NOMO-1 treated with DMSO at 0.1 percent for 48 hours (cell line): ENCODE data around the gene LCN15.
"Not testable (repeated sequence)": the region's sequence is repeated elsewhere in the genome, so short reads cannot be mapped to it uniquely, and the experiment has no call there.

Source experiments
- DNase-seq: peaks from one replicate; lab custom pipeline; 2025; ENCODE audit not compliant: unreplicated experiment; lab: John Stamatoyannopoulos, UW

Gene LCN15

DNA sequence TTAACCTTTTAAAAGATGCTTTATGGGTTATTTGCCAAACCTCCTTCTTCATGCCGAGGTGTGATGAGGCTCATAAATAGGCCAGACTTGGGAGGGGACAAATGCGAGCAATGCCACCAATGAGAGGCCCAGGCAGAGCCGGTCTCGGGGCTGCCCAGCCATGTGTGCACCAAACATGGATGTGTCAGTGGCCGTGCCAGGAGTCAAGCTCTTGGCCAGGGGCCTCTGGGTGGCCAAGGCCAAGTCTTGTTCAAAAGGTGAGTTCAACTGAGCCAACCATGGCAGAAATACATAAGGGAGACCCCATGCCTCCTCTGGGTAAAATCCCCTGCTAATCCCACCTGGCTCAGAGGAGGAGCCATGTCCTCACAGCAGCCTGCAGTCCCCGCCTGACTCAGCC is 10.9 kb upstream of the LCN15 start:
- DNase-seq: no peak

- DNase-seq: no peak
Measured at GRCh38 chr9:136774416-136775045, 10.2 kb upstream of the LCN15 start.

- peak; percentile 72 for DNase-seq
Measured at GRCh38 chr9:136773386-136774044, 9.2 kb upstream of the LCN15 start.

DNA sequence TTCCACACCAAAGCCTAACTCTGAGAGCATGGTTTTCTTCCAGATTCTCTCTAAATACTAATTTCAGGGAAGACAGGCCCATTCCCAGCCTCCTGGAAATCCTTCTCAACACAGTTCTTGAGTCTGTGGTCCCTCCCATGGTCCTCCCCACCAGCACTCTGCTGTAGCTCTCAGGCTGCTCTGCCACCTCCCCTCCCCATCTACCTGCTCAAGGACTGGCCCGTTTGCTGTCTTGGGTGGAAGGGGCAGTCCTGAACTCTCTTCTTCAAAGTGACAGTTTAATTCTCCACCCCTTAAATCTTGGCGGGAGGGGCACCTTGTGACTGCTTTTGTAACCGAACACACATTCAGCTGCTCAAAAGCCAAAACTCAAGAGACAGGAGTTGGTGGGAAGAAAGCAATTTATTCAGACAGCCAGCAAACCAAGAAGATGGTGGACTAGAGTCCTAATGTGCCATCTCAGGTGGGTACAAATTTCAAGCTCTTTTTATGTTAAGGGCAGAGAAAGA is 7.6 kb upstream of the LCN15 start:
- DNase-seq: no peak

DNA sequence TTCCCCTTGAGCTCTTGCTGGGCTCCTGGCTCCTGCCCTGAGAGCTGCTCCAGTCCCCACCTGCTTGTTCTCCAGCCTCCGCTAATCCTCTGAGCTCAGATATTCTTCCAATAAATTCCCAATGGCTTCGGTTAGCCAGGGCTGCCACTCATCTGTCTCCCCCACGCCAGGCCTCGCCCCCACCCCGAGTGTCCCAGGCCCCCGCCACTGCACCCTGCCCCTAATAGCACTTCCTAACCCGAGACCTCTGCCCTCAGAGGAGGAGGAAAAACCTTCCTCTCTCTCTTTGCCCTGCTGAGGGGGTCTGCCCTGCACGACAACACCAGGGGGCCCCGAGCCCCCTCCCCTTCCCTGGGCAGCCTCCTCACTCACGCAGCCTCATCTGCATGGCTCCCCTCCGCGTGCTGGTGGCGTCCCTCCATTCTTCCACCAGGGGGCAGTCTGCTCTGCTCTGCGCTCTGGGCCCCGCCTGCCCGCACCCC is 5.4 kb upstream of the LCN15 start:
- peak; percentile 16 for DNase-seq

DNA sequence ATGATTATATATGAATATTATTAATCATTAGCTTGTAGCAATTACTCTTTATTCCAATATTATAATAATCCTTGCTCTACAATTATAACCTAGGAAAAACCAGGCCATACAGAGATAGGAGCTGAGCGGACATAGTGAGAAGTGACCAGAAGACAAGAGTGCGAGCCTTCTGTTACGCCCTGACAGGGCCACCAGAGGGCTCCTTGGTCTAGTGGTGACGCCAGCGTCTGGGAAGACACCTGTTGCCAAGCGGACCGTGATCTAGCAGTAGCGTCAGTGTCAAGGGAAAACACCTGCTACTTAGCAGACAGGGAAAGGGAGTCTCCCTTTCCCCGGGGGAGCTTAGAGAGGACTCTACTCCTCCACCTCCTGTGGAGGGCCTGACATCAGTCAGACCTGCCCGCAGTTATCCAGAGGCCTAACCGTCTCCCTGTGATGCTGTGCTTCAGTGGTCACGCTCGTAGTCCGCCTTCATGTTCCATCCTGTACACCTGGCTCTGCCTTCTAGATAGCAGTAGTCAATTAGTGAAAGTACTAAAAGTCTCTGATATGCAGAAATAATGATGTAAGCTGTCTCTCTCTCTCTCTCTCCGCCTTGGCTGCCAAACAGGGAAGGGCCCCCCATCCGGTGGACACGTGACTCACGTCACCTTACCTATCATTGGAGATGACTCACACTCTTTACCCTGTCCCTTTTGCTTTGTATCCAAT is 2.2 kb upstream of the LCN15 start:
- DNase-seq: peak; percentile 22

DNA sequence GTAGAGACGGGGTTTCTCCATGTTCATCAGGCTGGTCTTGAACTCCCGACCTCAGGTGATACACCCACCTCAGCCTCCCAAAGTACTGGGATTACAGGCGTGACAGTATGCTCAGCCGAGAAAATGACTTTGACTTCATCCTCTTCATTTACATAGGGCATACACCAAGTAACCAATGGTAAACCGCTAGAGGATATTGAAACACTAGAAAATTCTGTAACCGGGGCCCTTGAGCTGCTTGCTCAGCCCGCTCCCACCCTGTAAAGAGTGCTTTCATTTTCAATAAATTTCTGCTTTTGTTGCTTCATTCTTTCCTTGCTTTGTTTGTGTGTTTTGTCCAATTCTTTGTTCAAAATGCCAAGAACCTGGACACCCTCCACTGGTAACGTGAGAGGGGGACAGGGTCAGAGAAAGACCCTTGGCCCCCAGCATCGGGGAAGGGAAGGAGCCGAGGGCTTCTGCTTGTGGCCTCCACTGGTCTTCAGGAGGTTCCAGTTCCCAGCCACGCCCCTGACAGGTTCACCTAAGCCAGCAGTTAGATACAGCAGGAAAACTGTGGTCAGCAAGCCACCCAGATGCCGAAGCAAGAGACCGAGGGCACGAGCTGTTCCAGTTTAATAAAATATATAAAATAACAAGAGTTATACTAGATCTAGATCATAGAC is 1.6 kb upstream of the LCN15 start:
- DNase-seq: not testable (repeated sequence)

DNA sequence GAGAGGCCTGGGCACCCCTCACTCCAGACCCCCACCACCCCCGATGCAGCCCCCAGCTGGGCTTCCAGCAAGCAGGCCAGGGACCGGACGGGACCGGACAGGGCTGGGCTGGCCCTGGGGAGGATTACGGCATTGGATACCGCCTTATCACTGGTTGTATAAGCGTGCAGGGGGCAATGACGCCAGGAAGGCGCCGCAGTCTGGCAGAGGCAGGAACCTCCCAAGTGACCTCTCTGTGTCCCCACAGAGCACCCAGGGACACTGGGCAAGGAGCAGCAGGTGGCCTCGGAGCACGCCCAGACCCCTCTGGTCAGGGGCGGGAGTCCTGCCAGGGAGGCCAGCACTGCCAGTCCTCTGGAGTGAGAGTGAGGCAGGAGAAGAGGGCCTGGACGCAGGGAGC is 723 bp upstream of the LCN15 start:
- no peak for DNase-seq

DNA sequence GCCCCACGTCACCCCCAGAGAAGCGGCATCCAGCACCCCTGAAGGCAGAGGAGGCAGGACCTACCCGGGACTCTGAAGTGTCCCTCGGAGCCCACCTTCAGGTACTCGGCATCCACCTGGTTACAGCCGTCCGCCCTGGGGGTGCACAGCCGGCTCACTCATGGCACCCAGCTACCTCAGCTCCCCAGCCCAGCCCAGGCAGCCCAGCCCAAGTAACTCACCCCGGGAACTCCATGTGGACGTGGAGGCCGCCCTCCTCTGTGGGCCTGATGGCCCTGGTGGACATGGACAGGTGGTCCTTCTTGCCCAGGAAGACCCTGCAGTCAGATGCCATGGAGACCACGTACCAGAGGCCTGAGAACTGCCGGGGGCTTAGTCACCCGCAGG is 676 bp downstream of the LCN15 start:
- no peak for DNase-seq

- DNase-seq: peak; percentile 20
Measured at GRCh38 chr9:136762915-136763648, 1.2 kb downstream of the LCN15 start.

DNA sequence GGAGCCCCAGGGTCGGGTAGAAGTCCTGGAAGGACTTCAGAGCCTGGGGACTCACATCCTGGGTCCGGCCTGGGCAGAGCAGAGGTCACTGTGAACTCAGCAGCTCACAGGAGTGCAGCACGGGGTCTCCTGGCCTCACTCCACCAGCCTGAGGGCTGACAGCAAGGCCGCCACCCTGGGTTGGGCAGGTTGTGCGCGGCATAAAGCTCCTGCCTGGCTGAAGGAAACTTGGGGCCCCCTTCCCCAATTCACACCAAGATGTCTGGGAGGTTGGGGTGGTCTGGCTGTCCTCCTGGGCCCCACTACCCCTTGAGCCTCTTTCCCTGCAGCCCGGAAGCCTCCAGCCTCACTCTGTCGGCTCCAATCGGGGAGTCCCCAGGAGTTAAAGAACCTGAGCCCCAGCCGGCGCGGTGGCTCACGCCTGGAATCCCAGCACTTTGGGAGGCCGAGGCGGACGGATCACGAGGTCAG is 2.1 kb downstream of the LCN15 start:
- DNase-seq: no peak

GRCh38 chr9:136761545-136761981 is 2.8 kb downstream of the LCN15 start:
- DNase-seq: no peak

DNA sequence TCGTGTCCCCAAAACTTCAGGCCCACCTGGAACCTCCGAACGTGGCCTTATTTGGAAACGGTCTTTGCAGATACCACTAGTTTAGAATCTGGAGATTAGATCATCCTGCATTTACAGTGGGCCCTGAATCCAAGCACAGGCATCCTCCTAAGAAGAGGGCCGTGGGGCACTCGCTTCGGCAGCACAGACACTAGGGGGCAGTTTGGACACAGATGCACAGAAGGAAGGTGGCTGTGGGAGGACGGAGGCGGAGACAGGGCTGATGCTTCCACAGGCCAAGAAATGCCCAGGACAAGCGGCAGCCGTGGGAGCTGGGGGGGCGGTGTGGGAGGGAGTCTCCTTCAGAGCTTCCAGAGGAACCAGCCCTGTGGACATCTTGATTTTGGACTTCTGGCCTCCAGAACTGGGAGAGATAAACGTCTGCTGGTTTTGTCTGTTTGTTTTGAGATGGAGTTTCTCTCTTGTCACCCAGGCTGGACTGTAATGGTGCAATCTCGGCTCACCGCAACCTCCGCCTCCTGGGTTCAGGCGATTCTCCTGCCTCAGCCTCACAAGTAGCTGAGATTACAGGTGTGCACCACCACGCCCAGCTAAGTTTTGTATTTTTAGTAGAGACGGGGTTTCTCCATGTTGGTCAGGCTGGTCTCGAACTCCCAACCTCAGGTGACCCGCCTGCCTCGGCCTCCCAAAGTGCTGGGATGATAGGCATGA is 3.3 kb downstream of the LCN15 start:
- peak; percentile 63 for DNase-seq

- no peak for DNase-seq
Measured at GRCh38 chr9:136760424-136760823, 3.9 kb downstream of the LCN15 start.

DNA sequence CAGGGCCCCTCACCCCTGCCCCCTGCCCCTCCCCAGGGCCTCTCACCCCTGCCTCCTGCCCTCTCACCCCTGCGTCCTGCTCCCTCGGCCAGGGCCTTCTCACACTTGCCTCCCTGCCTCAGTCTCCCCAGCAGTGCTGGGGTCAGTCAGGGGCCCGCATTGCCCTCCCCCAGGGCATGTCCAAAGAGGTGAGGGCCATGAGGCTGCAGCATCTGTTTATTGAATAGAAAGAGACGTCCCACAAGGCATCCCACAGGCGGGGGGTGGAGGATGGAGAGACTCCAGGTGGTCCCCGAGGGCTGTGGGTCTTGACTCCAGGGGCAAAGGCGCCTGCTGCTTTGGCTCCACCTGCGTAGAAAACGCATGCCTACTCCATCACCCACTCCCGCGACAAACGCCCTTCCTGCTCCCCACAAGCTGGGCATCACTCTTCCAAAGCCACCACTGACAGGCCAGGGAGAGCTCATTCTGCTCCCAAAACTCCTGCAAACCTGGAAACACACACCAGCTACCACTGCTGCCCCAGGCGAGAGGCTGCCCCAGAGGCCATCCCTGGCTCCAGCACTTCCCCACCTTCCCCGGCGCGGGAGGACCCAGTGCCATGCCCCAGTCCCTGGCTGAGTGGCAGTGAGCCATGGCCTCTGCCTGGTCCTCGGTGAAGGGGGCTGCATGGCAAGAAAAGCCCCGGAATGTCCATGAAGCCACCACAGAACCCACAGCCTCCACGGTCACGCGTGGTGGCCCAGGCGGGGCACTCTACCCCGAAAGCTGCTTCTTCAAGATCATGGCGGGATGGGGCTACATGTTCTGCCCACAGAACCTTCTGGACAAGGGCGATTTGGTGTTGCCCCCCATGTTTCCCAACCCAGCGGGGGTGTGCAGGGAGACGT is 4.6 kb downstream of the LCN15 start:
- no peak for DNase-seq

- DNase-seq: no peak
Measured at GRCh38 chr9:136759001-136759400, 5.3 kb downstream of the LCN15 start.

- DNase-seq: no peak
Measured at GRCh38 chr9:136757751-136758140, 6.6 kb downstream of the LCN15 start.

- DNase-seq: no peak
Measured at GRCh38 chr9:136757328-136757727, 7.0 kb downstream of the LCN15 start.

DNA sequence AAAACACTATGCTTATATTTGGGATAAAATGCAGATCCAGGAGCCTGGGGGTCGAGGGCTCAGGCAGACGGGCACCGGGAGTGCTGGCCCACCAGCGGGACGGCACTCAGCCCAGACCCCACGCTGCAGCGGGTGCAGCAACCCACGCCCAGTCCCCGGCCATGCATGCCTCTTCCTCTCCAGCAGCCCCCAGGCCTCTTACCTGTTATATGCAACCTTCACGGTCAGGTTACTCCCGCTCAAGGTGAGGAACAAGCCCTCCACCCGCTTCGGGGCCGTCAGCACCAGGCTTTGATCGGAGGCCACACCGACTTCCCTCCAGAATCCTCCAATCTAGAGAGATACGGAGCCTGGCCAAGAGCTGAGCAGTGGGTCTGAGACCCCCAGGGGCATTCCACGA is 7.5 kb downstream of the LCN15 start:
- DNase-seq: no peak
